Measurements from ENCODE around the gene KCNJ12. TPM values are rescaled to one million over a fixed set of nuclear protein-coding genes. Genes with fewer than 3 reads are reported as not detected.

Gene KCNJ12
- total and polyA plus RNA-seq, 2 of the 13 experiments (the other 11 are each of a cell fraction or from before 2014, with no cell fraction given) = not detected

GRCh38 chr17:21369395-21369794 is 6.8 kb upstream of the KCNJ12 start (continued):
- TF ChIP-seq ZNF639 (CRISPR knock-in tag; conservative IDR thresholded peaks at IDR 0.05) (no peak), IKZF1 (IDR thresholded peaks at IDR 0.05) (no peak), TARDBP (CRISPR knock-in tag; IDR thresholded peaks at IDR 0.05) (no peak), ZIK1 (CRISPR knock-in tag; IDR thresholded peaks at IDR 0.05; ENCODE audit: borderline replicate concordance, low read depth) (no peak), PAX8 (CRISPR knock-in tag; IDR thresholded peaks at IDR 0.05; ENCODE audit: borderline replicate concordance) (no peak), ZFP36L1 (CRISPR knock-in tag; IDR thresholded peaks at IDR 0.05) (no peak), HNF1A (IDR thresholded peaks at IDR 0.05; ENCODE audit: low read depth) (no peak), HNF1A (CRISPR knock-in tag; IDR thresholded peaks at IDR 0.05; ENCODE audit: borderline replicate concordance) (no peak), SNRNP70 (IDR thresholded peaks at IDR 0.05; ENCODE audit: low read depth, low read length) (no peak)

- no peak overlapping the region for H2AFZ ChIP-seq (ENCODE audit: low read length)
- in situ Hi-C loops (cut with HindIII; ENCODE audit: extremely low pct_ligation_motif_present, low pct_unique_long_range_greater_than_20kb) = no loop called here
- H3K4me3 ChIP-seq (replicated peaks in 1 of 3; ENCODE audit: insufficient read depth in 1 of 3, low read depth in 2 of 3, low read length in 3 of 3) = no peak overlapping the region
- peaks cover 15 to 82% of the 10 kb centered on the region in 2 experiments for H3K27me3 ChIP-seq (ENCODE audit: control insufficient read depth in 1 of 2, insufficient read depth in 2 of 2, low read length in 2 of 2)
- BruUV-seq (replicated peaks) = no TSS peak
- H3K4me1 ChIP-seq (ENCODE audit: insufficient read depth, low read length) = no peaks in the 10 kb centered on the region
- CTCF ChIA-PET (ENCODE audit: low intra/inter-chr PET ratio, low total read pairs) = no interaction called here
- H3K27ac ChIP-seq (ENCODE audit: extremely low read length, insufficient read depth, low read length) = no peak overlapping the region
- FAIRE-seq (no peak), DNase-seq (ENCODE audit: low spot score) (no peak), ATAC-seq (no peak)
- intact Hi-C loops (cut with micrococcal nuclease; ENCODE audit: unreplicated experiment) = no loop called here
- no peak overlapping the region for H3K4me2 ChIP-seq (ENCODE audit: low read depth, low read length)
- no peaks in the 10 kb centered on the region for H3K36me3 ChIP-seq (replicated peaks in 1 of 2; ENCODE audit: control insufficient read depth in 1 of 2, insufficient read depth in 2 of 2, low read length in 2 of 2)
- no peak overlapping the region for H3K9ac ChIP-seq (ENCODE audit: insufficient read depth, low read depth, low read length)
- no peaks in the 10 kb centered on the region for H4K20me1 ChIP-seq (ENCODE audit: insufficient read depth, low read length)
- H3K79me2 ChIP-seq (ENCODE audit: insufficient read depth, low read length) = no peaks in the 10 kb centered on the region
- no peaks in the 10 kb centered on the region for H3K9me3 ChIP-seq (ENCODE audit: low read length)
- POLR2A ChIA-PET = no interaction called here
- 4% methylated on average over 4 of the region's 6 CpGs for WGBS (ENCODE audit: low lambda C conversion rate)
- no peak for TF ChIP-seq KDM1A (CRISPR knock-in tag; IDR thresholded peaks at IDR 0.05)
- TF ChIP-seq ZKSCAN8 (CRISPR knock-in tag; IDR thresholded peaks at IDR 0.05; ENCODE audit: borderline replicate concordance) = no peak
- TF ChIP-seq ZBTB37 (CRISPR knock-in tag; IDR thresholded peaks at IDR 0.05) = no peak
- TF ChIP-seq ZNF615 (CRISPR knock-in tag; IDR thresholded peaks at IDR 0.05; ENCODE audit: borderline replicate concordance) = no peak
- TF ChIP-seq IRF1 (CRISPR knock-in tag; IDR thresholded peaks at IDR 0.05; ENCODE audit: low read depth) = no peak
- no peak for TF ChIP-seq CBX1 (IDR thresholded peaks at IDR 0.05; ENCODE audit: low read depth)
- TF ChIP-seq ZNF33A (CRISPR knock-in tag; IDR thresholded peaks at IDR 0.05; ENCODE audit: borderline replicate concordance) = no peak
- TF ChIP-seq CHD4 (IDR thresholded peaks at IDR 0.05; ENCODE audit: borderline replicate concordance, low read length) = no peak
- no peak for TF ChIP-seq SMAD1 (CRISPR knock-in tag; IDR thresholded peaks at IDR 0.05; ENCODE audit: borderline replicate concordance, low read depth)
These were observed 5.7 kb upstream of the KCNJ12 start for GRCh38 chr17:21370430-21370829.

All from HepG2 (cell line).